Stimulated activated CD8-positive, alpha-beta memory T cell treated with anti-CD3 and anti-CD28 coated beads, Interleukin-2, amount 100 ng/mL, for 48 hours (primary cell): ENCODE results near the gene KRT33A.

Source experiments
- DNase-seq, 2 donors: peaks; one replicate each; pipeline ENCODE4 v3.0.0-alpha.2; 2020; ENCODE audit warnings: low read depth in 2 of 2

Gene KRT33A

GRCh38 chr17:41329279-41329948 is 21.2 kb downstream of the KRT33A start:
- no peak for DNase-seq

GRCh38 chr17:41328207-41328606 is 22.4 kb downstream of the KRT33A start:
- no peak for DNase-seq

- no peak for DNase-seq
Observed at GRCh38 chr17:41327411-41328120, 23.1 kb downstream of the KRT33A start.

GRCh38 chr17:41326173-41327145 is 24.2 kb downstream of the KRT33A start:
- DNase-seq: no peak

GRCh38 chr17:41325611-41326010 is 25.0 kb downstream of the KRT33A start:
- DNase-seq: no peak

GRCh38 chr17:41325126-41325525 is 25.5 kb downstream of the KRT33A start:
- no peak for DNase-seq

- DNase-seq: no peak
Observed at GRCh38 chr17:41324180-41325075, 26.2 kb downstream of the KRT33A start.

GRCh38 chr17:41322903-41323895 is 27.4 kb downstream of the KRT33A start:
- DNase-seq: no peak

GRCh38 chr17:41322094-41322902 is 28.3 kb downstream of the KRT33A start:
- no peak for DNase-seq

GRCh38 chr17:41318231-41318630 is 32.4 kb downstream of the KRT33A start:
- no peak for DNase-seq

GRCh38 chr17:41315814-41316445 is 34.7 kb downstream of the KRT33A start:
- no peak for DNase-seq

GRCh38 chr17:41315204-41315794 is 35.3 kb downstream of the KRT33A start, which contains the start of gene KRTAP17-1:
Gene KRTAP17-1, minus strand, starts transcription at chr17:41315710. Its CDS starts 60 bp downstream, at chr17:41315650.
- no peak for DNase-seq

- no peak for DNase-seq
Observed at GRCh38 chr17:41311111-41311510, 39.5 kb downstream of the KRT33A start.

GRCh38 chr17:41308918-41309359 is 41.7 kb downstream of the KRT33A start, which contains the start of gene KRTAP16-1:
Gene KRTAP16-1, minus strand, starts transcription at chr17:41309309. Its CDS starts 56 bp downstream, at chr17:41309253.
- DNase-seq: no peak

- no peak for DNase-seq
Observed at GRCh38 chr17:41308251-41308917, 42.2 kb downstream of the KRT33A start.

GRCh38 chr17:41307647-41308046 is 43.0 kb downstream of the KRT33A start:
- DNase-seq: no peak

GRCh38 chr17:41304091-41304490 is 46.5 kb downstream of the KRT33A start:
- no peak for DNase-seq
